Mesenteric fat pad (tissue), 1 donor: ENCODE data around the gene TLX3. TPM values are rescaled to one million over a fixed set of nuclear protein-coding genes. Genes with fewer than 3 reads are reported as not detected.
"Not testable (repeated sequence)": the region's sequence is repeated elsewhere in the genome, so short reads cannot be mapped to it uniquely, and the experiment has no call there.

Experiments used
- DNase-seq: peaks from one replicate; pipeline ENCODE4 v3.0.0-alpha.2; 2020; ENCODE audit warnings: low spot score
- long read RNA-seq: library from polyadenylated mRNA; unstranded; transcript quantifications from one replicate; pipeline ENCODE4 v2.0.0, GENCODE V29; 2020
- total RNA-seq: library from RNA; stranded (reverse); fragmentation: NEBNext Ultra II Directional; extraction: Animal tissue kit (Norgen Biotek cat#: 25700); gene quantifications from one replicate; pipeline ENCODE4 v1.2.1, GENCODE V29; 2021
- donor health status: DM: yes; HTN: yes; CAD: no.

The TLX3 gene
- not detected for total RNA-seq
- long read RNA-seq, result 0 reads

- DNase-seq, result no peak
Observed at GRCh38 chr5:171308453-171309275, at the start of gene TLX3. Gene TLX3 (plus strand): TSS chr5:171309248. CDS start chr5:171309366, 118 bp downstream.

GRCh38 chr5:171261361-171261760, 47.7 kb upstream of the TLX3 start:
- DNase-seq, result no peak

GRCh38 chr5:171261904-171262303, 47.1 kb upstream of the TLX3 start:
- no peak for DNase-seq

- DNase-seq, result no peak
Observed at GRCh38 chr5:171263181-171263580, 45.9 kb upstream of the TLX3 start.

- DNase-seq, result no peak
Observed at GRCh38 chr5:171264843-171265242, 44.2 kb upstream of the TLX3 start.

- no peak for DNase-seq
Observed at GRCh38 chr5:171268700-171269620, 40.1 kb upstream of the TLX3 start.

- no peak for DNase-seq
Observed at GRCh38 chr5:171269717-171270116, 39.3 kb upstream of the TLX3 start.

- DNase-seq, result no peak
Observed at GRCh38 chr5:171270136-171270535, 38.9 kb upstream of the TLX3 start.

- DNase-seq, result no peak
Observed at GRCh38 chr5:171271798-171272197, 37.2 kb upstream of the TLX3 start.

GRCh38 chr5:171272996-171273970, 35.8 kb upstream of the TLX3 start:
- DNase-seq, result no peak

GRCh38 chr5:171275841-171276544, 33.1 kb upstream of the TLX3 start:
- no peak for DNase-seq

- no peak for DNase-seq
Observed at GRCh38 chr5:171283753-171284152, 25.3 kb upstream of the TLX3 start.

GRCh38 chr5:171285465-171285864, 23.6 kb upstream of the TLX3 start:
- DNase-seq, result no peak

- DNase-seq, result no peak
Observed at GRCh38 chr5:171288066-171288465, 21.0 kb upstream of the TLX3 start.

- DNase-seq, result no peak
Observed at GRCh38 chr5:171291371-171291770, 17.7 kb upstream of the TLX3 start.

- DNase-seq, result no peak
Observed at GRCh38 chr5:171295299-171295698, 13.7 kb upstream of the TLX3 start.

- no peak for DNase-seq
Observed at GRCh38 chr5:171295801-171296200, 13.2 kb upstream of the TLX3 start.

- DNase-seq, result not testable (repeated sequence)
Observed at GRCh38 chr5:171297941-171298340, 11.1 kb upstream of the TLX3 start.

- no peak for DNase-seq
Observed at GRCh38 chr5:171299228-171299627, 9.8 kb upstream of the TLX3 start.

- DNase-seq, result no peak
Observed at GRCh38 chr5:171299851-171300250, 9.2 kb upstream of the TLX3 start.
